Mesenchymal stem cell (in vitro differentiated cells and primary cell): ENCODE results near the gene RPN1.

Experiments used
- DNase-seq: peaks from one replicate; pipeline ENCODE4 v3.0.0-alpha.2; 2013
- H2AFZ ChIP-seq: one replicate; pipeline ENCODE4 v1.6.1; 2013; ENCODE audit warnings: low read depth, mild to moderate bottlenecking, control low read depth, inconsistent platforms, low read length, moderate library complexity
- H2AK5ac ChIP-seq: 2 replicates; pipeline ENCODE4 v1.6.1; 2013; ENCODE audit warnings: low read length, moderate library complexity, mild to moderate bottlenecking, inconsistent platforms; ENCODE audit not compliant: severe bottlenecking
- H2BK120ac ChIP-seq: one replicate; pipeline ENCODE4 v1.6.1; 2013; ENCODE audit warnings: low read depth, mild to moderate bottlenecking, inconsistent platforms, low read length, moderate library complexity
- H2BK12ac ChIP-seq, 2 experiments: one replicate each; pipeline ENCODE4 v1.6.1; 2013; ENCODE audit warnings: inconsistent platforms in 2 of 2, low read length in 2 of 2, mild to moderate bottlenecking in 2 of 2, moderate library complexity in 2 of 2, control low read depth in 1 of 2
- H2BK15ac ChIP-seq: one replicate; pipeline ENCODE4 v1.6.1; 2013; ENCODE audit warnings: mild to moderate bottlenecking, low read depth, inconsistent platforms; ENCODE audit not compliant: poor library complexity, severe bottlenecking
- H2BK5ac ChIP-seq: 2 replicates; pipeline ENCODE4 v1.6.1; 2013; ENCODE audit warnings: low read depth, mild to moderate bottlenecking, low read length, control low read depth, inconsistent platforms; ENCODE audit not compliant: poor library complexity, severe bottlenecking
- H3K14ac ChIP-seq, 2 experiments: one replicate each; pipeline ENCODE4 v1.6.1; 2013; ENCODE audit warnings: inconsistent platforms in 2 of 2, low read length in 2 of 2, control low read depth in 1 of 2, mild to moderate bottlenecking in 1 of 2, moderate library complexity in 1 of 2
- H3K18ac ChIP-seq, 2 experiments: one replicate each; pipeline ENCODE4 v1.6.1; 2013; ENCODE audit warnings: inconsistent platforms in 2 of 2, low read length in 2 of 2, control low read depth in 1 of 2, low read depth in 1 of 2, mild to moderate bottlenecking in 1 of 2
- H3K23ac ChIP-seq, 2 experiments: one replicate each; pipeline ENCODE4 v1.6.1; 2013; ENCODE audit warnings: inconsistent platforms in 2 of 2, low read length in 2 of 2, mild to moderate bottlenecking in 2 of 2, moderate library complexity in 2 of 2, control low read depth in 1 of 2
- H3K27ac ChIP-seq: 2 replicates; pipeline ENCODE4 v1.5.1; 2013; ENCODE audit warnings: mild to moderate bottlenecking, moderate library complexity, low read length, control low read depth, inconsistent platforms; ENCODE audit not compliant: poor library complexity, severe bottlenecking
- H3K27me3 ChIP-seq, 2 experiments: 2 replicates each; pipeline versions ENCODE4 v1.6.1 to v1.7.0; 2013; ENCODE audit warnings: low read length in 2 of 2, mild to moderate bottlenecking in 2 of 2, moderate library complexity in 2 of 2, control low read depth in 1 of 2, inconsistent platforms in 1 of 2; ENCODE audit not compliant: control insufficient read depth in 1 of 2, insufficient read depth in 1 of 2
- H3K36me3 ChIP-seq, 2 experiments: 2 replicates each; pipeline versions ENCODE4 v1.6.1 to v1.7.0; 2013; ENCODE audit warnings: low read length in 2 of 2, control low read depth in 1 of 2, inconsistent platforms in 1 of 2, low read depth in 1 of 2, mild to moderate bottlenecking in 1 of 2; ENCODE audit not compliant: insufficient read depth in 2 of 2, control insufficient read depth in 1 of 2
- H3K4ac ChIP-seq, 2 experiments: one replicate each; pipeline ENCODE4 v1.6.1; 2013; ENCODE audit warnings: inconsistent platforms in 2 of 2, low read length in 2 of 2, mild to moderate bottlenecking in 2 of 2, moderate library complexity in 2 of 2, control low read depth in 1 of 2, low read depth in 1 of 2
- H3K4me1 ChIP-seq: 2 replicates; pipeline ENCODE4 v1.6.1; 2013; ENCODE audit warnings: low read depth, low read length, control low read depth; ENCODE audit not compliant: control insufficient read depth, insufficient read depth
- H3K4me2 ChIP-seq: 2 replicates; pipeline ENCODE4 v1.6.1; 2013; ENCODE audit warnings: low read length, mild to moderate bottlenecking, inconsistent platforms; ENCODE audit not compliant: poor library complexity, severe bottlenecking
- H3K4me3 ChIP-seq, 2 experiments: 2 replicates each; pipeline versions ENCODE4 v1.5.1 to v1.7.0; 2013; ENCODE audit warnings: low read length in 2 of 2, mild to moderate bottlenecking in 2 of 2, control low read depth in 1 of 2, low read depth in 1 of 2; ENCODE audit not compliant: insufficient read depth in 1 of 2
- H3K79me1 ChIP-seq: replicated peaks from 2 replicates; pipeline ENCODE4 v1.6.1; 2013; ENCODE audit warnings: mild to moderate bottlenecking, control low read depth, low read length, inconsistent platforms; ENCODE audit not compliant: poor library complexity, severe bottlenecking
- H3K9ac ChIP-seq: 2 replicates; pipeline ENCODE4 v1.7.0; 2013; ENCODE audit warnings: mild to moderate bottlenecking, low read length, moderate library complexity
- H3K9me3 ChIP-seq: 2 replicates; pipeline ENCODE4 v1.7.0; 2013; ENCODE audit warnings: mild to moderate bottlenecking, low read length; ENCODE audit not compliant: control insufficient read depth
- H4K8ac ChIP-seq: one replicate; pipeline ENCODE4 v1.6.1; 2013; ENCODE audit warnings: inconsistent platforms, mild to moderate bottlenecking, low read length, moderate library complexity
- H4K91ac ChIP-seq: one replicate; pipeline ENCODE4 v1.6.1; 2013; ENCODE audit warnings: mild to moderate bottlenecking, low read length, inconsistent platforms
- WGBS: methylation state at CpG from one replicate; pipeline ENCODE4 v1.1.7; 2013; ENCODE audit warnings: mixed read lengths; 5-methylcytosine and 5-hydroxymethylcytosine counted together

The RPN1 gene

DNA sequence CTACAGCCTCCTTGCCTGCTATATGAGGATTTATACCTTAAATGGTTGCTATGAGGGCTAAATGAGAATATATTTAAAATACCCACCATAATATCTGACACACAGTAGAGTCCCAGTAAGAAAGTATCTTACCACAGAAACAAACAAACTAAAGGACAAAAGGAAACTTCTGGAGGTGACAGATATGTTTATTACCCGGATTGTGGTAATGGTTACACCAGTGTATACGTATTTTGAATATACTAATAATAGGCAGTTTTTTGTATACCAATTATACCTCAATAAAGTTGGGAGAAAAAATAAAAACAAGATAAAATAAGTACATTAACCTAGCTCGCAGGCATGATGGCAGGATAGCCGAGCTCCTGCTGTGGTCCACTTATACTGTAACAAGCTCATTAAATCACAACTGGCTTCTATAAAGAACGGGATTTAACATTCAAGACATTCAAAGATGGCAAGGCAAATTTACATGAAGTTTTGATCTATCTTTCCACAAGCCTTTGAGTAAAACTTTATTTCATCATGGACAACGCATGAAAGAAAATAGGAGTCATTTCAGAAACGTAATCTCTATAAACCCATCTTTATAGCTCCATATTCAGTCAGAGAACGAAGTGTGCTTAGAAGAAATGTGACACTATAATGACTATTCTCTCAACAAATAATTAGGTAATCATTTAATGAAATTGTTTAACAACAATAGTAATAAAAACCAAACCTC is 1.5 kb downstream of the RPN1 start:
- Histone ChIP-seq H2BK5ac (no peak overlapping the region), H2AK5ac (no peak overlapping the region), H3K27ac (no peak overlapping the region), H2BK12ac (no peak overlapping the region), H3K18ac (no peak overlapping the region), H2BK15ac (no peak overlapping the region), H3K9ac (peak overlapping the region; percentile 100), H3K4ac (no peak overlapping the region), H3K23ac (no peak overlapping the region), H3K9me3 (no peaks in the 10 kb centered on the region), H3K79me1 (no peaks in the 10 kb centered on the region), H4K91ac (no peak overlapping the region), H3K14ac (no peak overlapping the region), H3K36me3 (peaks cover 4 to 10% of the 10 kb centered on the region in 2 experiments), H2AFZ (no peak overlapping the region), H3K4me1 (peaks cover 4% of the 10 kb centered on the region), H4K8ac (no peak overlapping the region), H3K4me2 (peak overlapping the region; percentile 79), H2BK120ac (no peak overlapping the region), H3K27me3 (no peaks in the 10 kb centered on the region), H3K4me3 (peak overlapping the region in 1 of 2 experiments; percentile 99)
- DNase-seq = peak; percentile 24
- WGBS = 67% methylated on average over 4 of the region's 8 CpGs

DNA sequence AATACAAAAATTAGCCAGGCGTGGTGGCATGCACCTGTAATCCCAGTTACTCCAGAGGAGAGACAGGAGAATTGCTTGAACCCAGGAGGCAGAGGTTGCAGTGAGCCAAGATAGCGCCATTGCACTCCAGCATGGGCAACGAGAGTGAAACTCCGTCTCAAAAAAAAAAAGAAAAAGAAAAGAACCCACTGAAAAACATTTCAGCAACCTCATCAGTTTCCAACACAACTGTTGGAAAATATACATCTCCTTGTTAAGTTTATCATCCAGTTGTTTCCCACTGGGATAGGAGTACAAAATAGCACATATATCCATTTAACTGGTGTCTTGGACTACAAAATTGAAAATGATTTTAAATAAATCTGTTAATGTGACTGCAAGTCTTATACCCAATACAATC is 2.2 kb downstream of the RPN1 start:
- Histone ChIP-seq H2AK5ac (no peak overlapping the region), H3K4me3 (peak overlapping the region in 1 of 2 experiments; percentile 99), H3K4ac (no peak overlapping the region), H2BK15ac (no peak overlapping the region), H4K8ac (no peak overlapping the region), H3K4me2 (no peak overlapping the region), H2AFZ (no peak overlapping the region), H3K4me1 (peaks cover 4% of the 10 kb centered on the region), H2BK120ac (no peak overlapping the region), H3K18ac (no peak overlapping the region), H3K14ac (no peak overlapping the region), H3K9me3 (no peaks in the 10 kb centered on the region), H3K9ac (peak overlapping the region; percentile 100), H2BK5ac (no peak overlapping the region), H3K23ac (no peak overlapping the region), H3K36me3 (peaks cover 11 to 16% of the 10 kb centered on the region in 2 experiments), H2BK12ac (no peak overlapping the region), H4K91ac (no peak overlapping the region), H3K27me3 (no peaks in the 10 kb centered on the region), H3K79me1 (no peaks in the 10 kb centered on the region), H3K27ac (no peak overlapping the region)
- WGBS = 95% methylated on average over 4 of the region's 4 CpGs
- DNase-seq = no peak

DNA sequence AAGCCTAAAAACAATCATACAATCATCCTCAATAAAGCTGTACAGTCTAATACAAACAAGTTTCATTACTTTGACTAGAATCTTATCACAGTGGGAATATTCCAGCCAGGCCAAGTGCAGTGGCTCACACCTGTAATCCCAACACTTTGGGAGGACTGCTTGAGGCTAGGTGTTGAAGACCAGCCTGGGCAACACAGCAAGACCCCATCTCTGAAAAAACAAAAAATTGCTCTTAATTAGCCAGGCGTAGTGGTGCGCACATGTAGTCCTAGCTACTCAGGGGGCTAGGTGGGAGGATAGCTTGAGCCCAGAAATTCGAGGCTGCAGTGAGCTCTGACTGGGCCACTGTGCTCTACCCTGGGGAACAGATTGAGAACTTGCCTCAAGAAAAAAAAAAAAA is 3.3 kb downstream of the RPN1 start:
- Histone ChIP-seq H3K4me1 (peaks cover 4% of the 10 kb centered on the region), H3K79me1 (no peaks in the 10 kb centered on the region), H3K18ac (no peak overlapping the region), H3K27me3 (no peaks in the 10 kb centered on the region), H3K14ac (no peak overlapping the region), H3K9me3 (no peaks in the 10 kb centered on the region), H2BK5ac (no peak overlapping the region), H2AK5ac (no peak overlapping the region), H3K23ac (no peak overlapping the region), H2BK15ac (no peak overlapping the region), H3K4me3 (no peak overlapping the region), H3K27ac (no peak overlapping the region), H2BK120ac (no peak overlapping the region), H4K8ac (no peak overlapping the region), H3K9ac (no peak overlapping the region), H2AFZ (no peak overlapping the region), H2BK12ac (no peak overlapping the region), H3K36me3 (peaks cover 22 to 24% of the 10 kb centered on the region in 2 experiments), H3K4me2 (no peak overlapping the region), H3K4ac (no peak overlapping the region), H4K91ac (no peak overlapping the region)
- WGBS = 95% methylated on average over 3 of the region's 3 CpGs
- DNase-seq = no peak

DNA sequence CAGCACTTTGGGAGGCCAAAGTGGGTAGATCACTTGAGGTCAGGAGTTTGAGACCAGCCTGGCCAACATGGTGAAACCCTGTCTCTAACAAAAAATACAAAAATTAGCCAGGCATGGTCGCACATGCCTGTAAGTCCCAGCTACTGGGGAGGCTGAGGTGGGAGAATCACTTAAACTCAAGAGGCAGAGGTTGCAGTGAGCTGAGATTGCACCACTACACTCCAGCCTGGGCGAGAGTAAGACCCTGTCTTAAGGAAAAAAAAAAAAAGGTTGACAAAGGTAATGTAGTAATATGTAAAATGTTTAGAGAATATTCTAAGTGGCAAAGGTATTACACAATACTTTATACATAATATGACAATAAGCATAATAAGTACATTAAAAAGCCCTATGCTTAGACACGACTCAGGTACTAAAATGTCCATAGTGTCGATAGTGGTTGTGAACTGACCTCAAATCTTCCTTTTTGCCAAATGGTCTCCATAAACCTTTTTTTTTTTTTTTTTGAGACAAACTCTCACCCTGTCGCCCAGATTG is 16.5 kb downstream of the RPN1 start:
- Histone ChIP-seq H3K18ac (no peak overlapping the region), H3K9ac (no peak overlapping the region), H4K91ac (no peak overlapping the region), H4K8ac (no peak overlapping the region), H3K4me3 (no peak overlapping the region), H2AK5ac (no peak overlapping the region), H3K23ac (no peak overlapping the region), H3K4me2 (no peak overlapping the region), H3K14ac (no peak overlapping the region), H2BK120ac (no peak overlapping the region), H3K79me1 (peaks cover 12% of the 10 kb centered on the region), H2BK5ac (no peak overlapping the region), H2AFZ (no peak overlapping the region), H2BK15ac (no peak overlapping the region), H3K27ac (no peak overlapping the region), H2BK12ac (no peak overlapping the region), H3K9me3 (no peaks in the 10 kb centered on the region), H3K4ac (no peak overlapping the region), H3K4me1 (no peaks in the 10 kb centered on the region), H3K27me3 (no peaks in the 10 kb centered on the region), H3K36me3 (peaks cover 36 to 69% of the 10 kb centered on the region in 2 experiments)
- DNase-seq = no peak
- 99% methylated on average over 4 of the region's 5 CpGs for WGBS
